Endothelial cell of umbilical vein (primary cell): Measurements from ENCODE around the gene TPM1. TPM values are rescaled to one million over a fixed set of nuclear protein-coding genes. Genes with fewer than 3 reads are reported as not detected.

Experiments
- BruUV-seq: library from RNA; stranded (reverse); fragments of 400-500 nt; replicated peaks from 2 replicates; lab custom pipeline; 2021; lab: Mats Ljungman, UMichigan
- CTCF ChIA-PET: fragments of 300-600, 350-600 bp; sonication (Branson Sonifier 250); formaldehyde crosslinking; loops from one replicate; lab custom pipeline; 2021; ENCODE audit warnings: antibody characterized with exemption, inconsistent platforms; lab: Charles Lee
- POLR2A ChIA-PET: fragments of 300-600, 350-600 bp; sonication (Branson Sonifier 250); formaldehyde crosslinking; loops from one replicate; lab custom pipeline; 2021; ENCODE audit warnings: antibody characterized with exemption, inconsistent platforms; lab: Charles Lee
- DNase-seq: peaks from one replicate; pipeline ENCODE4 v3.0.0-alpha.2; 2011; ENCODE audit warnings: low read depth, low spot score
- FAIRE-seq: peaks from 2 replicates; lab custom pipeline; 2011; peaks lifted over from hg19 to GRCh38; lab: Jason Lieb, UNC
- H2AFZ ChIP-seq: 2 replicates; pipeline ENCODE4 v1.6.0; 2012; ENCODE audit warnings: low read depth, low read length, control low read depth, inconsistent platforms
- H3K27ac ChIP-seq: 2 replicates; pipeline ENCODE4 v1.5.1; 2011; ENCODE audit warnings: low read depth, mild to moderate bottlenecking, control low read depth, low read length, moderate library complexity; ENCODE audit not compliant: insufficient read depth
- H3K27me3 ChIP-seq, 2 experiments: 2 replicates each; pipeline versions ENCODE4 v1.6.0 to v1.6.1; 2011; ENCODE audit warnings: low read length in 2 of 2, mixed read lengths in 1 of 2; ENCODE audit not compliant: control insufficient read depth in 2 of 2, insufficient read depth in 2 of 2
- H3K36me3 ChIP-seq, 2 experiments: 2 replicates in 1 of 2; 3 replicates in 1 of 2; pipeline ENCODE4 v1.5.1; 2011; ENCODE audit warnings: low read length in 2 of 2, mild to moderate bottlenecking in 1 of 2, moderate library complexity in 1 of 2; ENCODE audit not compliant: control insufficient read depth in 2 of 2, insufficient read depth in 2 of 2; ENCODE audit errors: extremely low read depth in 1 of 2
- H3K4me1 ChIP-seq: 3 replicates; pipeline ENCODE4 v1.5.1; 2011; ENCODE audit warnings: mild to moderate bottlenecking, low read length; ENCODE audit not compliant: control insufficient read depth, insufficient read depth; ENCODE audit errors: extremely low read depth
- H3K4me2 ChIP-seq: 2 replicates; pipeline ENCODE4 v1.6.1; 2011; ENCODE audit warnings: low read length, control low read depth, mixed read lengths; ENCODE audit not compliant: insufficient read depth
- H3K4me3 ChIP-seq, 3 experiments: fragments of 200-600 bp in 1 of 3; sonication (generic), shearing (Covaris generic) in 1 of 3; replicated peaks in 1 of 3; 2 replicates each; pipeline ENCODE4 v1.5.1; 2011 to 2016; ENCODE audit warnings: control low read depth in 3 of 3, low read length in 3 of 3, mild to moderate bottlenecking in 2 of 3, inconsistent platforms in 1 of 3, low read depth in 1 of 3, moderate library complexity in 1 of 3; ENCODE audit not compliant: insufficient read depth in 1 of 3
- H3K79me2 ChIP-seq: 2 replicates; pipeline ENCODE4 v1.6.0; 2012; ENCODE audit warnings: low read length, inconsistent platforms; ENCODE audit not compliant: control insufficient read depth, insufficient read depth
- H3K9ac ChIP-seq: replicated peaks from 2 replicates; pipeline ENCODE3; 2011; ENCODE audit warnings: low read length, control low read depth; ENCODE audit not compliant: insufficient read depth; ENCODE audit errors: extremely low read depth
- H3K9me1 ChIP-seq: replicated peaks from 3 replicates; pipeline ENCODE4 v1.6.0; 2011; ENCODE audit warnings: mild to moderate bottlenecking, low read length; ENCODE audit not compliant: control insufficient read depth, insufficient read depth; ENCODE audit errors: extremely low read depth
- H3K9me3 ChIP-seq: replicated peaks from 2 replicates; pipeline ENCODE4 v1.5.1; 2012; ENCODE audit warnings: low read length, inconsistent platforms; ENCODE audit not compliant: control insufficient read depth, insufficient read depth
- H4K20me1 ChIP-seq: replicated peaks from 2 replicates; pipeline ENCODE3; 2011; ENCODE audit warnings: mild to moderate bottlenecking, low read length; ENCODE audit not compliant: control insufficient read depth, insufficient read depth; ENCODE audit errors: extremely low read depth
- EZH2 ChIP-seq: IDR thresholded peaks from 2 replicates; pipeline ENCODE4 v1.6.1; 2012; ENCODE audit warnings: borderline replicate concordance, low read depth, mild to moderate bottlenecking, moderate library complexity, low read length, inconsistent platforms; ENCODE audit not compliant: severe bottlenecking
- JUN ChIP-seq: IDR thresholded peaks from 2 replicates; pipeline ENCODE4 v1.6.1; 2011; ENCODE audit warnings: borderline replicate concordance, low read depth; ENCODE audit not compliant: insufficient read length, insufficient read depth
- MYC ChIP-seq: IDR thresholded peaks from one replicate; pipeline ENCODE4 v1.6.1; 2011; ENCODE audit warnings: mild to moderate bottlenecking, low read depth, low read length
- POLR2A ChIP-seq: IDR thresholded peaks from 2 replicates; pipeline ENCODE4 v1.6.1; 2012; ENCODE audit warnings: low read depth, mild to moderate bottlenecking, control low read depth, low read length
- dilution Hi-C: fragments of 300-500 bp; cut with MboI; formaldehyde crosslinking; loops from one replicate; pipeline ENCODE4 v1.15.0; 2019; ENCODE audit warnings: low sequenced_read_pairs; ENCODE audit not compliant: extremely low pct_ligation_motif_present
- intact Hi-C: fragments of 100-400 bp; cut with micrococcal nuclease; formaldehyde crosslinking; loops from one replicate; pipeline ENCODE4 v1.10.0; 2022
- polyA plus RNA-seq, 4 experiments: library from polyadenylated mRNA; depleted of rRNA in 3 of 4; stranded (reverse) in 3 of 4; unstranded in 1 of 4; fragments of >200 nt; gene quantifications; 2 replicates each; pipeline versions ENCODE4 v1.2.1 to v1.2.3, GENCODE V29; 2011 to 2012; ENCODE audit warnings: missing spikeins in 1 of 4
- total RNA-seq: library from RNA; stranded (reverse); gene quantifications from 2 replicates; pipeline ENCODE4 v1.2.3, GENCODE V29; 2021

TPM1 gene
- total and polyA plus RNA-seq, 2 donors (not counting 3 experiments of a cell fraction or from before 2014, with no cell fraction given) = 518 to 558 TPM

DNA sequence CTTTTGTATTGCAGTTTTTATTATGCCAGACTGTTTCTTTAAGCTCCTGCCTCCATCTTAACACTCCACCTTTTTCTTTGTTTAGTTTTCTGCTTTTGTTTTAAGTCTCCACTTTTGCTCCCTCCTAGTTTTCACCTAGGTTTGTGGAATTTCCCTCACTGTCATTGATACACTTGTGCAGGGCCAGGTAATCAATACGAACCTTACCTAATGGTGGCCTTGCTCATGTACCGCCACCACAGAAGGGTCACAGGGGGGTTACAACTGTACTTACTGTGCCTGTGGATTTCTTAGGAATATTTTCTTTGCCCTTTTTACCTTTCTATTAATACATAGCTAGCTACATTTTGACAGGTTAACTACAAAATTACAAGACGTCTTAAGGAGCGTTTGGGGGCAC is 43.4 kb upstream of the TPM1 start:
- H3K27ac ChIP-seq = no peak overlapping the region
- H3K9me3 ChIP-seq = no peaks in the 10 kb centered on the region
- BruUV-seq = no TSS peak
- FAIRE-seq (no peak), DNase-seq (no peak)
- TF ChIP-seq MYC = no peak
- ChIA-PET POLR2A (no interaction called here), CTCF (no interaction called here)
- H3K36me3 ChIP-seq = no peaks in the 10 kb centered on the region
- no peak overlapping the region for H3K4me2 ChIP-seq
- no peaks in the 10 kb centered on the region for H4K20me1 ChIP-seq
- no peak overlapping the region for H3K4me3 ChIP-seq
- H2AFZ ChIP-seq = no peak overlapping the region
- intact Hi-C loops = no loop called here
- dilution Hi-C loops = no loop called here
- H3K27me3 ChIP-seq = no peaks in the 10 kb centered on the region
- no peaks in the 10 kb centered on the region for H3K9me1 ChIP-seq
- no peaks in the 10 kb centered on the region for H3K79me2 ChIP-seq
- no peaks in the 10 kb centered on the region for H3K4me1 ChIP-seq
- H3K9ac ChIP-seq = no peak overlapping the region

DNA sequence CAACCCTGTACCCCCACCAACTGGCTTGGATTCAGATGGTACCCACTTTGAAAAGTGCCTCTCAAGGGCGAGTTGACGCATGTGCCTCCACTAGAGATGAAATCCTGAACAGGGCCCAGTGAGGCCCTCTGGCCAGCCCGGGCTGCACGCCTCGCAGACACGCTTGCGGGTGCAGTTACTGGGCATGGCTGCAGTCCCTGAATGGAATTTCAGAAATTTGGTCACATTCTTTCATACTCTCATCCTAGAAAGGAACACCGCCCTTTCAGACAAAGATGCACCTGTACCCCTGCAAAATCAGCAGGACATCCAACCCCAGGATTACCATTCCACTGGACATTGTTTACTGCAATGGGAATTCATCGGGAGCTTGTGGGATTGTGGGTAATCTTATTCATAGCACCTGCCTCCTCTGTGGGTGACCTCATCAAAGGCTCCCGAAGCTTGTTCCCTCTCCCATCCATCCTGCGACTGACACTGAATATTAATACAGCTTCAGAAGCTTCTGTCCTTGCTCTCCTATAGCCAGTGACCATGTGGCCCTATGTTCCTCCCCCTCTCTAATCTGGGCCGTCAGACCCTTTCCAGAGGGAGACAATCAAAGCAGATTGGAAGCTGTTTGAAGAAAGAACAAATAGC is 42.5 kb upstream of the TPM1 start:
- FAIRE-seq (no peak), DNase-seq (no peak)
- BruUV-seq = no TSS peak
- intact Hi-C loops (no loop called here), dilution Hi-C loops (no loop called here)
- H3K36me3 ChIP-seq = no peaks in the 10 kb centered on the region
- no peak overlapping the region for H3K9ac ChIP-seq
- ChIA-PET CTCF (interaction anchor here (1.0 to 1.4 kb wide), 2 partner anchors 10 to 14 kb away, joined by 3 read pairs; no protein-coding TSS in a partner anchor), POLR2A (no interaction called here)
- no peaks in the 10 kb centered on the region for H3K79me2 ChIP-seq
- H3K4me3 ChIP-seq = no peak overlapping the region
- H3K4me2 ChIP-seq = no peak overlapping the region
- H3K27me3 ChIP-seq = no peaks in the 10 kb centered on the region
- no peaks in the 10 kb centered on the region for H3K9me3 ChIP-seq
- no peak for TF ChIP-seq JUN
- TF ChIP-seq POLR2A = no peak
- no peak for TF ChIP-seq EZH2
- H4K20me1 ChIP-seq = no peaks in the 10 kb centered on the region
- H3K4me1 ChIP-seq = no peaks in the 10 kb centered on the region
- H3K27ac ChIP-seq = no peak overlapping the region
- no peak overlapping the region for H2AFZ ChIP-seq
- no peaks in the 10 kb centered on the region for H3K9me1 ChIP-seq
